Measurements from ENCODE around the gene ZNF263. TPM values are rescaled to one million over a fixed set of nuclear protein-coding genes. Genes with fewer than 3 reads are reported as not detected.

ZNF263 gene
- total RNA-seq, 1 donor, result 65.1 TPM

DNA sequence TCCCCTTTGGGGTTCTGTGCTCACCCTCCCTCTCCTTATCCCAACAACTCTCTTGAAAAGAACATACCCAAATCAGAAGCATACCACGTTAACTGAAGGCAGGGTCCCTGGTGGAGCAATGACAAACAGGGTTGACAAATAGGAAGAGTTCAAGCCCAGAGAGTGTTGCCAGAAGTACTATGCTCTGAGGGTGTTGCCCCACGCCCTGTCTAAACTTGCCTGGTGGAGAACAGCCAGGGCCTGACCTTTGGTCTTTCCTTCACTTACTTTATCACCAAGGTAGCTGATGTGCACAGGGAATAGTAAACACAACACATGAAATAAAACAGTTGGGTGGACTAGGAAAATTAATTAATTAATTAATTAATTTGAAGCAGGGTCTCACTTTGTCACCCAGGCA, 45.4 kb downstream of the ZNF263 start:
- H3K4me2 ChIP-seq (ENCODE audit: insufficient read depth, low read length), result no peak overlapping the region
- H3K4me1 ChIP-seq (ENCODE audit: insufficient read depth, low read length), result no peaks in the 10 kb centered on the region
- no peaks in the 10 kb centered on the region for H3K9me3 ChIP-seq (ENCODE audit: low read depth, low read length)
- H3K4me3 ChIP-seq (ENCODE audit: insufficient read depth, low read length), result no peak overlapping the region
- DNase-seq (ENCODE audit: insufficient read length, low spot score, missing footprints), result no peak
- no peak overlapping the region for H3K27ac ChIP-seq (ENCODE audit: low read depth, low read length)
- no peaks in the 10 kb centered on the region for H3K36me3 ChIP-seq (ENCODE audit: insufficient read depth, low read length)
- H3K79me2 ChIP-seq (ENCODE audit: insufficient read depth, low read length), result no peaks in the 10 kb centered on the region
- H2AFZ ChIP-seq (ENCODE audit: low read length), result no peak overlapping the region
- H3K27me3 ChIP-seq (ENCODE audit: insufficient read depth, low read length), result no peaks in the 10 kb centered on the region
- TF ChIP-seq, protein P1, sequence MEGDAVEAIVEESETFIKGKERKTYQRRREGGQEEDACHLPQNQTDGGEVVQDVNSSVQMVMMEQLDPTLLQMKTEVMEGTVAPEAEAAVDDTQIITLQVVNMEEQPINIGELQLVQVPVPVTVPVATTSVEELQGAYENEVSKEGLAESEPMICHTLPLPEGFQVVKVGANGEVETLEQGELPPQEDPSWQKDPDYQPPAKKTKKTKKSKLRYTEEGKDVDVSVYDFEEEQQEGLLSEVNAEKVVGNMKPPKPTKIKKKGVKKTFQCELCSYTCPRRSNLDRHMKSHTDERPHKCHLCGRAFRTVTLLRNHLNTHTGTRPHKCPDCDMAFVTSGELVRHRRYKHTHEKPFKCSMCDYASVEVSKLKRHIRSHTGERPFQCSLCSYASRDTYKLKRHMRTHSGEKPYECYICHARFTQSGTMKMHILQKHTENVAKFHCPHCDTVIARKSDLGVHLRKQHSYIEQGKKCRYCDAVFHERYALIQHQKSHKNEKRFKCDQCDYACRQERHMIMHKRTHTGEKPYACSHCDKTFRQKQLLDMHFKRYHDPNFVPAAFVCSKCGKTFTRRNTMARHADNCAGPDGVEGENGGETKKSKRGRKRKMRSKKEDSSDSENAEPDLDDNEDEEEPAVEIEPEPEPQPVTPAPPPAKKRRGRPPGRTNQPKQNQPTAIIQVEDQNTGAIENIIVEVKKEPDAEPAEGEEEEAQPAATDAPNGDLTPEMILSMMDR (IDR thresholded peaks at IDR 0.05; ENCODE audit: extremely low read depth, low read depth, low read length), result no peak
- H4K20me1 ChIP-seq (ENCODE audit: insufficient read depth, low read length), result no peaks in the 10 kb centered on the region

Other genes starting within 250 kb of the ZNF263 start
- gene BICDL2, start 246.5 kb upstream of the ZNF263 start, total RNA-seq, result 0.29 TPM in 1 of 2 replicates, not detected in the other
- under 0.01 TPM in 1 of 2 replicates, not detected in the other for gene MMP25, start 236.9 kb upstream of the ZNF263 start, total RNA-seq
- 0.72 TPM in 1 of 2 replicates, not detected in the other for gene IL32, start 217.9 kb upstream of the ZNF263 start, total RNA-seq
- gene ZSCAN10, start 184.2 kb upstream of the ZNF263 start, total RNA-seq, result not detected in 2 replicates
- 17.4 and 17.7 TPM in 2 replicates for gene ZNF205, start 170.9 kb upstream of the ZNF263 start, total RNA-seq
- 8.0 and 9.4 TPM in 2 replicates for gene ZNF213, start 148.5 kb upstream of the ZNF263 start, total RNA-seq
- 0.36 TPM in 1 of 2 replicates, not detected in the other for gene OR1F1, start 95.3 kb upstream of the ZNF263 start, total RNA-seq
- 11.5 and 11.6 TPM in 2 replicates for gene ZNF200, start 48.3 kb upstream of the ZNF263 start, total RNA-seq
- gene MEFV, start 26.9 kb upstream of the ZNF263 start, total RNA-seq, result under 0.01 TPM in 1 of 2 replicates, not detected in the other
- gene TIGD7, start 21.9 kb downstream of the ZNF263 start, total RNA-seq, result 3.8 and 6.5 TPM in 2 replicates
- 21.8 and 26.1 TPM in 2 replicates for gene ZNF75A, start 22.0 kb downstream of the ZNF263 start, total RNA-seq
- 0.29 TPM in 1 of 2 replicates, not detected in the other for gene OR2C1, start 72.4 kb downstream of the ZNF263 start, total RNA-seq
- gene ZSCAN32, start 117.5 kb downstream of the ZNF263 start, total RNA-seq, result 13.6 and 14.8 TPM in 2 replicates
- gene ZNF174, start 117.7 kb downstream of the ZNF263 start, total RNA-seq, result 9.7 and 11.2 TPM in 2 replicates
- gene ZNF597, start 160.0 kb downstream of the ZNF263 start, total RNA-seq, result 2.9 TPM in 2 replicates
- 19.7 and 27.5 TPM in 2 replicates for gene NAA60, start 160.2 kb downstream of the ZNF263 start, total RNA-seq
- not detected in 2 replicates for gene C16orf90, start 212.0 kb downstream of the ZNF263 start, total RNA-seq
- 17.0 and 18.6 TPM in 2 replicates for gene CLUAP1, start 217.5 kb downstream of the ZNF263 start, total RNA-seq